SK-N-SH treated with all-trans-retinoic acid at 6 μM for 48 hours (cell line): ENCODE data around the gene IL17RD.

Source experiments
- BACH2 ChIP-seq: fragments of 250-450 bp; sonication (Bioruptor Pico); IDR thresholded peaks from 2 replicates; pipeline ENCODE4 v1.9.0; 2021; ENCODE audit warnings: mild to moderate bottlenecking, borderline replicate concordance
- ESRRG ChIP-seq: fragments of 250-450 bp; sonication (Bioruptor Pico); IDR thresholded peaks from 2 replicates; pipeline ENCODE4 v1.6.1; 2021; ENCODE audit warnings: mild to moderate bottlenecking
- PATZ1 ChIP-seq: fragments of 250-450 bp; sonication (Bioruptor Pico); IDR thresholded peaks from 2 replicates; pipeline ENCODE4 v1.8.0; 2020; ENCODE audit warnings: mild to moderate bottlenecking, moderate library complexity, borderline replicate concordance
- RARB ChIP-seq: fragments of 250-450 bp; sonication (Bioruptor Pico); IDR thresholded peaks from 2 replicates; pipeline ENCODE4 v1.8.0; 2021; ENCODE audit warnings: mild to moderate bottlenecking, moderate library complexity
- TF ChIP-seq, protein P1 (sequence below): fragments of 250-450 bp; sonication (Bioruptor Pico); IDR thresholded peaks from 2 replicates; pipeline ENCODE4 v1.5.1; 2020; ENCODE audit warnings: low read depth, mild to moderate bottlenecking, moderate library complexity

GRCh38 chr3:57143886-57144459, 21.2 kb downstream of the IL17RD start:
- TF ChIP-seq ESRRG (no peak), BACH2 (CRISPR knock-in tag) (no peak), PATZ1 (CRISPR knock-in tag) (no peak), RARB (no peak)
- TF ChIP-seq, protein P1, sequence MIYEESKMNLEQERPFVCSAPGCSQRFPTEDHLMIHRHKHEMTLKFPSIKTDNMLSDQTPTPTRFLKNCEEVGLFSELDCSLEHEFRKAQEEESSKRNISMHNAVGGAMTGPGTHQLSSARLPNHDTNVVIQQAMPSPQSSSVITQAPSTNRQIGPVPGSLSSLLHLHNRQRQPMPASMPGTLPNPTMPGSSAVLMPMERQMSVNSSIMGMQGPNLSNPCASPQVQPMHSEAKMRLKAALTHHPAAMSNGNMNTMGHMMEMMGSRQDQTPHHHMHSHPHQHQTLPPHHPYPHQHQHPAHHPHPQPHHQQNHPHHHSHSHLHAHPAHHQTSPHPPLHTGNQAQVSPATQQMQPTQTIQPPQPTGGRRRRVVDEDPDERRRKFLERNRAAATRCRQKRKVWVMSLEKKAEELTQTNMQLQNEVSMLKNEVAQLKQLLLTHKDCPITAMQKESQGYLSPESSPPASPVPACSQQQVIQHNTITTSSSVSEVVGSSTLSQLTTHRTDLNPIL (CRISPR knock-in tag) = no peak
